ENCODE data around the gene GGTLC1.

DNA sequence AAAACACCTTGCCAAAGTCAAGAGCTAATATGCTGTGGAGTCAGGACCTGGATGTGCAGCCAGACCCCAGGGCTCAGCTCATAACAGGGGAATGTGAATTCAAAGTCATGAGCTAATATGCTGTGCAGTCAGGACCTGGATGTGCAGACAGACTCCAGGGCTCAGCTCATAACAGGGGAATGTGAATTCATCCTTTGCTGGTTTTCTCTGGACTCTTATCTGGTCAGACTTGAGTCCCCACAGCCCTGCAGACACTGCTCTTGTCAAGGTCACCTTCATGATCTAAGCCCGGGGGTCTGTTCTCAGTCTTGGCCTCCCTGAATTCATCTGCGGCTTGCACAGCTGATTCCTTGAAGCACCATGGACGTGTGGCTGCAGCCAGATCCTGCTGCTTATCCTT lies 19.2 kb upstream of the GGTLC1 start:
- TF ChIP-seq, protein P1, sequence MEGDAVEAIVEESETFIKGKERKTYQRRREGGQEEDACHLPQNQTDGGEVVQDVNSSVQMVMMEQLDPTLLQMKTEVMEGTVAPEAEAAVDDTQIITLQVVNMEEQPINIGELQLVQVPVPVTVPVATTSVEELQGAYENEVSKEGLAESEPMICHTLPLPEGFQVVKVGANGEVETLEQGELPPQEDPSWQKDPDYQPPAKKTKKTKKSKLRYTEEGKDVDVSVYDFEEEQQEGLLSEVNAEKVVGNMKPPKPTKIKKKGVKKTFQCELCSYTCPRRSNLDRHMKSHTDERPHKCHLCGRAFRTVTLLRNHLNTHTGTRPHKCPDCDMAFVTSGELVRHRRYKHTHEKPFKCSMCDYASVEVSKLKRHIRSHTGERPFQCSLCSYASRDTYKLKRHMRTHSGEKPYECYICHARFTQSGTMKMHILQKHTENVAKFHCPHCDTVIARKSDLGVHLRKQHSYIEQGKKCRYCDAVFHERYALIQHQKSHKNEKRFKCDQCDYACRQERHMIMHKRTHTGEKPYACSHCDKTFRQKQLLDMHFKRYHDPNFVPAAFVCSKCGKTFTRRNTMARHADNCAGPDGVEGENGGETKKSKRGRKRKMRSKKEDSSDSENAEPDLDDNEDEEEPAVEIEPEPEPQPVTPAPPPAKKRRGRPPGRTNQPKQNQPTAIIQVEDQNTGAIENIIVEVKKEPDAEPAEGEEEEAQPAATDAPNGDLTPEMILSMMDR (IDR thresholded peaks at IDR 0.05; ENCODE audit: low read depth, low read length): no peak
- no peak for TF ChIP-seq POLR2A (IDR thresholded peaks at IDR 0.05; ENCODE audit: extremely low read depth, insufficient read length)
- TF ChIP-seq, protein P2, sequence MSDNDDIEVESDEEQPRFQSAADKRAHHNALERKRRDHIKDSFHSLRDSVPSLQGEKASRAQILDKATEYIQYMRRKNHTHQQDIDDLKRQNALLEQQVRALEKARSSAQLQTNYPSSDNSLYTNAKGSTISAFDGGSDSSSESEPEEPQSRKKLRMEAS (IDR thresholded peaks at IDR 0.05; ENCODE audit: low read depth, low read length): no peak
